HCT116 (cell line): Measurements from ENCODE around the gene CRMP1.

Experiments
- CTCF ChIP-seq, 3 experiments: fragments of 200-600 bp in 1 of 3; sonication (generic) in 1 of 3; IDR thresholded peaks in 2 of 3; conservative IDR thresholded peaks in 1 of 3; 2 replicates each; pipeline ENCODE4 v1.5.1; 2012 to 2017; ENCODE audit warnings: low read depth in 2 of 3, low read length in 2 of 3, antibody characterized with exemption in 1 of 3, borderline replicate concordance in 1 of 3, control low read depth in 1 of 3, mild to moderate bottlenecking in 1 of 3, mixed read lengths in 1 of 3, mixed run types in 1 of 3, moderate library complexity in 1 of 3; ENCODE audit not compliant: insufficient read depth in 1 of 3
- EGR1 ChIP-seq: IDR thresholded peaks from 2 replicates; pipeline ENCODE4 v1.6.1; 2012; ENCODE audit warnings: low read depth
- EZH2 ChIP-seq: fragments of 200-600 bp; sonication (generic); IDR thresholded peaks from 2 replicates; pipeline ENCODE4 v1.6.1; 2017; ENCODE audit warnings: antibody characterized with exemption, mixed run types
- FOSL1 ChIP-seq: IDR thresholded peaks from 2 replicates; pipeline ENCODE4 v1.6.1; 2012; ENCODE audit warnings: low read depth
- MAX ChIP-seq: IDR thresholded peaks from 2 replicates; pipeline ENCODE4 v1.6.1; 2012
- POLR2A ChIP-seq: IDR thresholded peaks from 2 replicates; pipeline ENCODE4 v1.7.0; 2011; ENCODE audit warnings: borderline replicate concordance; ENCODE audit not compliant: insufficient read depth, insufficient read length; ENCODE audit errors: extremely low read depth
- POLR2AphosphoS5 ChIP-seq: IDR thresholded peaks from 2 replicates; pipeline ENCODE4 v1.6.1; 2011; ENCODE audit warnings: mild to moderate bottlenecking, low read depth, low read length, moderate library complexity
- RAD21 ChIP-seq: IDR thresholded peaks from 2 replicates; pipeline ENCODE4 v1.6.1; 2012; ENCODE audit warnings: low read depth, mild to moderate bottlenecking
- SP1 ChIP-seq: IDR thresholded peaks from 2 replicates; pipeline ENCODE4 v1.6.1; 2012; ENCODE audit warnings: low read depth
- SRF ChIP-seq: IDR thresholded peaks from 2 replicates; pipeline ENCODE4 v1.6.1; 2012; ENCODE audit warnings: low read depth
- YY1 ChIP-seq: IDR thresholded peaks from 2 replicates; pipeline ENCODE4 v1.6.1; 2011; ENCODE audit warnings: low read length, low read depth, moderate library complexity, mild to moderate bottlenecking; ENCODE audit not compliant: insufficient replicate concordance; ENCODE audit errors: extremely low read depth
- ZBTB33 ChIP-seq: IDR thresholded peaks from 2 replicates; pipeline ENCODE4 v1.6.1; 2011; ENCODE audit warnings: mild to moderate bottlenecking, low read length, moderate library complexity; ENCODE audit not compliant: insufficient replicate concordance; ENCODE audit errors: extremely low read depth
- ZNF274 ChIP-seq: fragments of 200-500 bp; sonication (Bioruptor generic); IDR thresholded peaks from 2 replicates; pipeline ENCODE4 v1.6.1; 2014; ENCODE audit warnings: mild to moderate bottlenecking, low read depth, low read length, inconsistent platforms
- TF ChIP-seq, protein P1 (sequence below): IDR thresholded peaks from 2 replicates; pipeline ENCODE4 v1.6.1; 2012

- TF ChIP-seq CTCF (IDR thresholded peaks at IDR 0.05 in 2 of 3, conservative IDR thresholded peaks at IDR 0.05 in 1 of 3; ENCODE audit: borderline replicate concordance in 1 of 3, insufficient read depth in 1 of 3, low read depth in 2 of 3, low read length in 2 of 3) (no peak), RAD21 (no peak), POLR2A (no peak), MAX (no peak), SP1 (no peak), FOSL1 (no peak), EGR1 (no peak), POLR2AphosphoS5 (no peak), ZNF274 (no peak), YY1 (no peak), ZBTB33 (no peak), SRF (no peak), EZH2 (no peak)
- TF ChIP-seq, protein P1, sequence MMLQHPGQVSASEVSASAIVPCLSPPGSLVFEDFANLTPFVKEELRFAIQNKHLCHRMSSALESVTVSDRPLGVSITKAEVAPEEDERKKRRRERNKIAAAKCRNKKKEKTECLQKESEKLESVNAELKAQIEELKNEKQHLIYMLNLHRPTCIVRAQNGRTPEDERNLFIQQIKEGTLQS: no peak
Observed at GRCh38 chr4:5845035-5845905, 47.6 kb downstream of the CRMP1 start.
